ENCODE measurements around the gene GOLGA5.

Gene GOLGA5

DNA sequence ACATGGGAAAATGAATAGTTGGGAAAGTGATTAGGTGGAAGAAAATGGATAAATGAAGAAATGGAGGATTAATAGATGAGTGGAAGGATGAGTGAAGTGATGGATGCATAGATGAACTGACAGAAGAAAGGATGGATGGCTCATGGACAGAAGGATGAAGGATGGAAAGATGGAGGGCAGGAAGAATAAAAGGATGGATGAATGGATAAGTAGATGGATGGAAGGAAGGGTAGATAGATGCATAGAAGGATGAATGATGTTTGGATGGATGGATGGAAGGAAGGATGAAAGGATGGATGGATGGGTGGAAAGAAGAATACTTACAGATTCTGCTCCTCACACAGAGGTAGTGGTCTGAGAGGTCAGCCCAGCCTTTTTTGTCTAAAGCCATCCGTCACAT, 93.1 kb downstream of the GOLGA5 start:
- H3K27me3 ChIP-seq (ENCODE audit: low read depth, low read length), result peaks cover 9% of the 10 kb centered on the region
- H3K9me3 ChIP-seq (ENCODE audit: control insufficient read depth in 1 of 2, low read length in 2 of 2), result peaks cover 0 to 3% of the 10 kb centered on the region in 2 donors
- H3K4me3 ChIP-seq (ENCODE audit: low read depth in 1 of 2, low read length in 2 of 2), result no peak overlapping the region
- H3K27ac ChIP-seq (ENCODE audit: low read length), result no peak overlapping the region
- H3K36me3 ChIP-seq (ENCODE audit: control insufficient read depth in 1 of 2, insufficient read depth in 2 of 2, low read length in 2 of 2), result no peaks in the 10 kb centered on the region
- H3K4me1 ChIP-seq (ENCODE audit: control insufficient read depth in 1 of 2, insufficient read depth in 2 of 2, low read length in 2 of 2), result no peaks in the 10 kb centered on the region

DNA sequence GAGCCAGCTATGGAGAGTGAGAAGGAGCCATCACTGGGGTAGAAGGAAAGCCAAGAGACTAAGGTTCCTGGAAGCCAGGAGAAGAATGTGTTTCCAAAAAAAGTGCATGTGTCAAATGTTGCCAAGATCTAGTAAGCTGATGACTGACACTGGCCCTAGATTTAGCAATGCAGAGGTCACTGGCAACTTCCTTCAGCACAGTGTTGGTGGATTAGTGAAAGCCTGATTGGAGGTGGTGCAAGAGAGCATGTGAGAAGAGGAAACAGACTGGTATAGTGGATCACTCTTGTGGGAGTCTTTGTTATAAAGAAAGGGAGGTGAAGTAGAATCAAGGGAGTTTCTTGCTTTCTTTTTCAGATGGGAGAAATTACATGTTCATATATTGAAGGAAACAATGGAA, 94.8 kb downstream of the GOLGA5 start:
- Histone ChIP-seq H3K27me3 (ENCODE audit: low read depth, low read length) (peaks cover 9% of the 10 kb centered on the region), H3K9me3 (ENCODE audit: control insufficient read depth in 1 of 2, low read length in 2 of 2) (peaks cover 10 to 13% of the 10 kb centered on the region in 2 donors), H3K4me1 (ENCODE audit: control insufficient read depth in 1 of 2, insufficient read depth in 2 of 2, low read length in 2 of 2) (no peaks in the 10 kb centered on the region), H3K4me3 (ENCODE audit: low read depth in 1 of 2, low read length in 2 of 2) (no peak overlapping the region), H3K36me3 (ENCODE audit: control insufficient read depth in 1 of 2, insufficient read depth in 2 of 2, low read length in 2 of 2) (no peaks in the 10 kb centered on the region), H3K27ac (ENCODE audit: low read length) (no peak overlapping the region)

All from muscle layer of duodenum (tissue), 2 donors.